Sigmoid colon (tissue), 3 donors: Measurements from ENCODE around the gene GATD1.

Experiments used
- CTCF ChIP-seq, 4 experiments: fragments of 450-650 bp in 3 of 4; fragments of 200-600 bp in 1 of 4; IDR thresholded peaks; one replicate each; pipeline ENCODE4 v1.5.1; 2016 to 2019; ENCODE audit warnings: antibody characterized with exemption in 4 of 4, mild to moderate bottlenecking in 3 of 4, moderate library complexity in 2 of 4
- POLR2A ChIP-seq, 2 donors: fragments of 450-650 bp; IDR thresholded peaks; one replicate each; pipeline ENCODE4 v1.6.1; 2016; ENCODE audit warnings: antibody characterized with exemption in 2 of 2, mild to moderate bottlenecking in 2 of 2, moderate library complexity in 2 of 2

GRCh38 chr11:728901-729491, 48.3 kb downstream of the GATD1 start:
- no peak for TF ChIP-seq CTCF (IDR thresholded peaks at IDR 0.05)
- TF ChIP-seq POLR2A (IDR thresholded peaks at IDR 0.05) = no peak
